Measurements from ENCODE around the gene SOX13. TPM values are rescaled to one million over a fixed set of nuclear protein-coding genes. Genes with fewer than 3 reads are reported as not detected.
A peak's percentile ranks its signal among the peaks of the same experiment; 100 is the strongest.

Gene SOX13
- total and polyA plus RNA-seq, 9 of the 15 experiments (the other 6 are each of a cell fraction or from before 2014, with no cell fraction given), result 0.03 to 0.35 (median 0.06) TPM; not detected in 5

- no peak for FAIRE-seq
- Histone ChIP-seq H3K9ac (ENCODE audit: insufficient read depth in 1 of 2, low read depth in 2 of 2, low read length in 2 of 2) (no peak overlapping the region; a peak in 1 of 4 replicates), H2AFZ (ENCODE audit: low read depth, low read length) (no peak overlapping the region), H3K9me3 (replicated peaks; ENCODE audit: control insufficient read depth, insufficient read depth, low read depth, low read length) (no peaks in the 10 kb centered on the region), H3K79me2 (ENCODE audit: control insufficient read depth, insufficient read depth, low read length) (no peaks in the 10 kb centered on the region), H3K27ac (ENCODE audit: extremely low read depth, low read depth, low read length) (no peak overlapping the region), H3K4me1 (replicated peaks in 1 of 2; ENCODE audit: control insufficient read depth in 2 of 2, insufficient read depth in 2 of 2, low read length in 2 of 2) (no peaks in the 10 kb centered on the region), H3K9me1 (ENCODE audit: control insufficient read depth, insufficient read depth, low read length) (no peaks in the 10 kb centered on the region), H4K20me1 (replicated peaks; ENCODE audit: control insufficient read depth, insufficient read depth, low read length) (no peaks in the 10 kb centered on the region; the same call in 1 of the 2 replicates), H3K4me3 (no peak overlapping the region), H3K27me3 (ENCODE audit: control insufficient read depth in 2 of 2, insufficient read depth in 2 of 2, low read length in 2 of 2) (peaks cover 24 to 37% of the 10 kb centered on the region in 2 experiments), H3K36me3 (ENCODE audit: control insufficient read depth, insufficient read depth, low read length) (no peaks in the 10 kb centered on the region), H3K4me2 (ENCODE audit: insufficient read depth, low read length) (no peak overlapping the region)
- TF ChIP-seq DEAF1 (CRISPR knock-in tag; IDR thresholded peaks at IDR 0.05), result no peak
- TF ChIP-seq FIP1L1 (IDR thresholded peaks at IDR 0.05; ENCODE audit: low read depth, low read length, poor library complexity, severe bottlenecking), result no peak
- no peak for TF ChIP-seq NFE2L1 (tag; IDR thresholded peaks at IDR 0.05; ENCODE audit: borderline replicate concordance, low read depth)
- TF ChIP-seq ETV6 (IDR thresholded peaks at IDR 0.05; ENCODE audit: borderline replicate concordance in 1 of 2, low read depth in 2 of 2, low read length in 1 of 2), result no peak
- TF ChIP-seq ETV6 (CRISPR knock-in tag; IDR thresholded peaks at IDR 0.05; ENCODE audit: borderline replicate concordance), result no peak
- intact Hi-C loops (cut with micrococcal nuclease), result no loop called here
- in situ Hi-C loops (cut with MboI), result no loop called here
- DNase-seq (ENCODE audit: extremely low read depth in 1 of 4, low spot score in 3 of 4), result no peak
- POLR2A ChIA-PET, result no interaction called here
- WGBS (ENCODE audit: insufficient coverage, low coverage, missing lambda C conversion rate), result under 1% methylated on average over 11 of the region's 11 CpGs
- BruUV-seq (replicated peaks), result no TSS peak
- CTCF ChIA-PET (ENCODE audit: low intra/inter-chr PET ratio), result no interaction called here
- ATAC-seq, result peak; percentile 37; the same call in 1 of the 3 replicates
Measured at GRCh38 chr1:204029016-204029415, 43.9 kb upstream of the SOX13 start.
